LNCAP (cell line): ENCODE measurements around the gene PCGF1.

Experiments used
- TF ChIP-seq, protein P1 (sequence below): fragments of 450-650 bp; IDR thresholded peaks from 2 replicates; pipeline ENCODE4 v1.5.1; 2017; ENCODE audit warnings: mild to moderate bottlenecking

Gene PCGF1

DNA sequence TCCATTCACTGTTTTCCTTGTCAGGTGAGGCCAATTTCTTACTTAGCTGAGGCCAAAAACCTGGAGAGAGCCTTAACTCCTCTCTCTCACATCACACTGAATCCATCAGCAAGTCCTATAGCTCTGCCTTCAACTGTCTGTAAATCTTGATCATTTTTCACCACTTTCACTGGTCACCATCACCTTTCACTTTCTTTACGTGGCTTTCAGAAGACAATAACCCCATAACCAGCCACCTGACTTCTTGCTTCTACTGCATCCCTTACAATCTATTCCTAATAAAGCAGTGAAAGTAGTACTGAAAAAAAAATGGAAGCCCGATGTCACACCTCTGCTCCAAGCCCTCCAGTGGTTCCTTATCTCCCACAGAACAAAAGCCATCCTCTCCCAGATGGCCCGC lies 38.5 kb upstream of the PCGF1 start:
- TF ChIP-seq, protein P1, sequence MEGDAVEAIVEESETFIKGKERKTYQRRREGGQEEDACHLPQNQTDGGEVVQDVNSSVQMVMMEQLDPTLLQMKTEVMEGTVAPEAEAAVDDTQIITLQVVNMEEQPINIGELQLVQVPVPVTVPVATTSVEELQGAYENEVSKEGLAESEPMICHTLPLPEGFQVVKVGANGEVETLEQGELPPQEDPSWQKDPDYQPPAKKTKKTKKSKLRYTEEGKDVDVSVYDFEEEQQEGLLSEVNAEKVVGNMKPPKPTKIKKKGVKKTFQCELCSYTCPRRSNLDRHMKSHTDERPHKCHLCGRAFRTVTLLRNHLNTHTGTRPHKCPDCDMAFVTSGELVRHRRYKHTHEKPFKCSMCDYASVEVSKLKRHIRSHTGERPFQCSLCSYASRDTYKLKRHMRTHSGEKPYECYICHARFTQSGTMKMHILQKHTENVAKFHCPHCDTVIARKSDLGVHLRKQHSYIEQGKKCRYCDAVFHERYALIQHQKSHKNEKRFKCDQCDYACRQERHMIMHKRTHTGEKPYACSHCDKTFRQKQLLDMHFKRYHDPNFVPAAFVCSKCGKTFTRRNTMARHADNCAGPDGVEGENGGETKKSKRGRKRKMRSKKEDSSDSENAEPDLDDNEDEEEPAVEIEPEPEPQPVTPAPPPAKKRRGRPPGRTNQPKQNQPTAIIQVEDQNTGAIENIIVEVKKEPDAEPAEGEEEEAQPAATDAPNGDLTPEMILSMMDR: no peak

DNA sequence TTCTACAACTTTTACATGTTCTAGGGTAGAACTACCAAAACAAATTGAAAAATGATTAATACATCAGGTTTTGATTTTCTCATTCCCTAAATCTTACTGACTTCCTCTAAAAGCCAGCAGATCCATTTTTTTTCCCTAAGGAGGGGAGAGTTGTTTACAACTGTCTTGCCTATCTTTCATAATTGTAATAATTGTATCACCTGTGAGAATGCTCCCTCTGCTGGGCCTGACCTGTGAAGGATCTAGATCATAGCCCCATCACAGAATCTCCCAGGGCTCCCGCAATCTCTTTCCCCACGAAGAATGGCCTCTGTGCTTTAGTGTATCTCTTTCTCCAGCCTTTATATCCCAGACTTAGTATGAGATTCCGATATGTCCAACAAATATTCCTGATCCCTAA lies 37.1 kb upstream of the PCGF1 start:
- TF ChIP-seq, protein P1: peak; percentile 18; the same call in 1 of the 2 replicates

DNA sequence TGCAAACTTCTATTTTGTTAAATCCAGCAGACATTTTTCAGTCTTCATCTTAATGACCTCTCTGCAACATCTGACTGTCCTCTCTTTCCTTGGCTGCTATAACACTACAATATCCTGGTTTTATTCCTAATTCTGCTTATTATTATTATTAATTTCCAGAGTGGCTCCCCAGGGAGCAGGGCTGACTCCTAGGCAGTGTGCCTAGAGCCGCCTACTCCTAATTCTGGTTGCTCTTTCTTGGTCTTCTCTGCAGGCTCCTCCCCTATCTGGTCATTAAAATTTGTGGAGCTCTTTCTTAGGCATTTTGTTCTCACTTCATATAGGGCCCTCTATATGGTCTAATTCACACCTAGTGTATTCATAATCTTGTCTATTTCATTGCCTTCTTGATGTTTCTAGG lies 35.5 kb upstream of the PCGF1 start:
- TF ChIP-seq, protein P1: no peak

DNA sequence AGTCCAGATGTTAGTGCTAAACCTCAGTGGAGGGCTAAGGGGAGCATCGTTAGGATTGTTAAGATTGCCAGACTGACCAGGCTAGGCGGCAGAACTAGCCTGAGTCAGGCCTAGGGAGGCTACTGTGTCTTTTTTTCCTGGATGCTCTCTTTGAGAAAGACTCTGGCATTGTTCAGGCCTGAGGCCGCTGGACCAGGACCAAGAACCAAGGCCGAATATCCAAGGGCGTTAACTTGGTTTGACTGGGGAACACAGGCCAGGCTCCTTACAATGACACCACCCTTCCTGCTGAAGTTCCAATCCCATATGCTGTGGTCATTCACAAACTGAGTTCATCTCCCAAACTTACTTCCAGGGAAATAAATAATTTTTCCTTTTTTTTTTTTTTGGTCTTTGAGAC lies 32.8 kb upstream of the PCGF1 start:
- TF ChIP-seq, protein P1: no peak

DNA sequence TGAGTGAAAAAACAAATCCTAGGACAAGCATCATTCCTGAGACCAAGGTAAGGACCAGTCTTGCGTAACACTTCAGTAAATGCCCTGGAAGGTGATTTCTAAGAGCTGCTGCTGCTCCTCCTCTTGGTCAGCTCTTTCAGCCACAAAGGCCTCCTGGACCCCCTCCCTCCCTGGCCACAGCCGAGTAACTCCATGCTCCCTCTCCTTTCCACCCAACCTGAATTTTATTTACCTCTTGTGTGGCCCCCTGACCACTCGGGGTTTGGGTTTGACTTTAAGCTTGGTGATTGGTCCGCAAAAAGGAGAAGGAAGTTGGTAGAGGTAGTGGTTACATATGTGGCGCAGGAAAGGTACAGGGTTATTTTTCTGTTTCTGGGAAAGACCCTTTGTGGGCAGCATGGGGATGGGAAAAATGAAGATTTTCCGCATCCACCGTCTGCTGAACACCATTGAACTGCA lies 31.4 kb upstream of the PCGF1 start:
- TF ChIP-seq, protein P1: no peak

DNA sequence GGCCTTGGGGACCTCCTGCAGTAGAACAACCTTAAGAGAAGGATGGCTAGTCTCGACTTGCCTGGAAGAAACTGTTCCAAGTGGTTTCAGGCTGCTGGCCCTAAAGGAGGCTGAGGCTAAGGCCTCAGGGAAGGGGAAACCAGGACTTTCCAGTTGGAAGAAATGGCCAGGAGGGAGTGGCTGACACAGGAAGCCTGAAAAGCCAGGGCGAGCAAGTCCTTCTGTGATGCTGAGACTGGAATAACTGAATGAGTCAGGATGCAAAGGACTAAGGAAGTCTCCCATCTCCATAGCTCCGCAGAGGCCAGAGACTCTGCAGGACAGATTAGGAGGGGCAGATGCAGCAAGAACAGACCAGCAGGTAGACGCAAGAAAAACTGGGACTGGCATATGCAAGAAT lies 29.6 kb upstream of the PCGF1 start:
- TF ChIP-seq, protein P1: no peak

DNA sequence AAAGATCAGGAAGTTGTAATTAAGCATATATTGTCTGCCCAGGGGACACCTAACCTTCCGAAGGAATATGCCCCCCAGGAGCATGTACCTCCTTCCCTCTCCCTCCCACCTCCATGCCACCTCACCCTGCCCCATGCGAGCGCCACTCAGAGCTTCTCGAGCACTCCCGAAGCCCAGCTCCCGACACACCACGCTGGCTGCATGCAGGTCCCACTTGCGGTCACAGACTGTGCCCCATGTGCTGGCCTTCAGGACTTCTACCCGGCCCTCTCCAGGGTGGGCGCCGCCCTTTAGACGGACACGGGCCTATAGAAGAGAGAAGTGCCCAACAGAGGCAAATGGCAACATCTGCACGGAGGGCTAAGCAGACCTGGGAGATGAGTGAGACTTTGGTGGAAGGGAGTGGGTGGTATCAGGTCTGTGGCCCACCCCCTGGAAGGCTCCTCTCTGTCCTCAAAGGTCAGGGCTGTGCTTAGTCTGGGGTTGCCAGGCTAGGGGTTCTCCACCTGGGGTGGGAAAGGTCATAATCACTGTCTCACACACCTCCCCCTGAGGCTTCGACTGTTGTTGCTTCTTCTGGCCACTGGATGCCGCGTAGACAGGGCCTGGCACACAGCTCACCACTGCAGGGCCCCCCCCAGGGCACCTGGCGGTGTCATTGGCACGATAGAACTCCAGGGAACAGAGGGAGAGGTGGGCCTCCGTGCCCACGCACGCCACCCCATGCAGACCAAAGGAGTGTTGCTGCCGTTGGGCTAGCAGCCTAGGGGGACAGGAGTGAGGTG lies 28.9 kb upstream of the PCGF1 start:
- TF ChIP-seq, protein P1: no peak
